DMS 273 (cell line): Measurements from ENCODE around the gene ZNF502.
"Not testable (repeated sequence)": the region's sequence is repeated elsewhere in the genome, so short reads cannot be mapped to it uniquely, and the experiment has no call there.

Experiments
- DNase-seq: peaks from one replicate; lab custom pipeline; 2025; ENCODE audit not compliant: unreplicated experiment; lab: John Stamatoyannopoulos, UW

Gene ZNF502

DNA sequence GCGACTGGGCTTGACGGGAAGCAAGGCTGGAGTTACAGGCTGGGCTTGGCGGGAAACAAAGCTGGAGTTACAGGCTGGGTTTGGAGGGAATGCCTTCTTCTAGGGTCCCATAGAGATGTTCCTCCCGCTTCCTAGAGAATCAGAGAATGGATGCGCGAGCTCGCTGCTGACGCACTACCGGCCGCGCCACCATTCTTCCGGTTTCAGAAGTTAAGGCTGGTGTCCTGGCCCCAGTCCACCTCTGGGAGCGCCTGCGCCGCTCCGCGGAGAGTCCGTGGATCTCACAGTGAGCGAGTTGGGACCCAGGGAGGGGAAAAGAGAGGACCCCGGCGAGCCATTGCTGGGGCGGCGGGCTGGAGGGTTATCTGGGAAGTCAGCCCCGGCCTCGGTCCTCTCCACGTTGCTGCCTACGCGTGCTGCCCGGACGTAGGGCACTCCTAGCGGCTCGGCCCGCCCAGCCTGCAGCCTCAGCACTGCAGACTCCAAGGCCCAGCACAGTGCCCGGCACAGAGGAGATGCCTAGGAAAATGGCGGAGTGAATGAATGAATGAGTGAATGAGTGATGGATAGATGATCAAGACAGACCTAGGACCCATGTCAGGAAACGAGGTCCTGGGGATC is at the start of gene ZNF502:
ZNF502 (plus strand) TSS at position 206 of the 621 bp plus-strand sequence. CDS start 7,602 bp downstream, outside the sequence.
- DNase-seq, result peak; percentile 94

DNA sequence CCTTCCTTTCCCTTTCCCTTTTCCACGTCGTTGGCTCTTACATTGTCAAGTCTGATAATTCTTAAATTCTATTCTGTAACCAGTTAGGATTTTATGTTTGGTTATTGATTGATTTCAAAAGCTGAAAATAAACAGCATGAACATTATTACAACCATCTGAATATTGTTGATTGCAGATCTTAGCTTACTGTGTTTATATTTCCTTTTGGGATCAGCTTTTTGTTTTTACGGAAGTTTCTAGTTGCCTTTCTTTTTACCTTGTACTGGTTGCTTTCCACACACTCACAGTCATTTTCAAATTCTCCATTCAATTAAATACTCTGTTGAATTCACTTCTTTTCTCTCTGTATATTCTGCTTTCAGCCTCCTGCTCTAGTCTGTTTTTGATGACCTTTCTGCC is 47.3 kb upstream of the ZNF502 start:
- DNase-seq, result no peak

DNA sequence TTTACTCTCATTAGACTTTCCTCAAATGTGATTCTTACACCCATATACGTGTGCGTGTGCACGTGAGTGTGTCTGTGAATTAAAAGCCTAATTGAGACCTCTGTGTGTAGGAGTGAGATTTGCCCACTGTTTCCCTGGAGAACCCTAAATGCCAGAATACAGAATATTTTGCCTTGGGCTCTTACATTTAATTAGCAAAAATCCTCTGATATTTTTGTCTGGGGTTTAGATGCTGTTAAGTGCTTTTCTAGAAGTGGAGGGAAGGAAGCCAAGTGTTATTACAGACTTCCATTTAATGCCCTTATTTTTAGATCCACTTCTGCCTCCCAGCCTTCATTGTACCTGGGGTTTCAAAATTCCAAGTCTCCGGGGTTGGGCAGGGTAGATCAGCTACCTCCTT is 46.1 kb upstream of the ZNF502 start:
- no peak for DNase-seq

DNA sequence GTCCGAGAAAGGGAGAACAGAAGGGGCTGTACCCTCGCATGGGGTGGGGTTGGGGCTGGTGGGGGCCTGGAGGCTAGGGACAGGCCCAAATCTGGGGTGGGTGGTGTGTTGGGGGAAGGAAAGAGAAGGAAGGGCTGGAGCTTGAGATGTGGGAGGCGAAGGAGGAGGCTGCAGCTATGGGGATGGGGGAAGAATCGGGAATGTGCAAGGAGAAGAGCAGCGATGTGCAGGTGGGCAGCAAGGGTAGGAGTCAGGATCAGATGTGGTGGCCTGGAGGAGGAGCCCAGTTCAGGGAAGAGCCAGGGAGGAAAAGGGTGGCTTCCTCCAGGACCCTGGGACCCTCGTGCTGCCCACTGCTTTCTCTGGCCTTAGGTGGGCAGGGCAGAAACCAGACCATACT is 42.7 kb upstream of the ZNF502 start:
- DNase-seq, result no peak

DNA sequence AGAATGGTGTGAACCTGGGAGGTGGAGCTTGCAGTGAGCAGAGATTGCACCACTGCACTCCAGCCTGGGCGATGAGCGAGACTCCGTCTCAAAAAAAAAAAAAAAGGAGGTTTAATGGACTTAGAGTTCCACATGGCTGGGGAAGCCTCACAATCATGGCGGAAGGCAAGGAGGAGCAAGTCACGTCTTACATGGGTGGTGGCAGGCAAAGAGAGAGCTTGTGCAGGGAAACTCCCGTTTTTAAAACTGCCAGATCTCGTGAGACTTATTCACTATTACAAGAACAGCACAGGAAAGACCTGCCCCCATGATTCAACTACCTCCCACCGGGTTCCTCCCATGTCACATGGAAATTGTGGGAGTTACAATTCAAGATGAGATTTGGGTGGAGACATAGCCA is 39.0 kb upstream of the ZNF502 start:
- not testable (repeated sequence) for DNase-seq

DNA sequence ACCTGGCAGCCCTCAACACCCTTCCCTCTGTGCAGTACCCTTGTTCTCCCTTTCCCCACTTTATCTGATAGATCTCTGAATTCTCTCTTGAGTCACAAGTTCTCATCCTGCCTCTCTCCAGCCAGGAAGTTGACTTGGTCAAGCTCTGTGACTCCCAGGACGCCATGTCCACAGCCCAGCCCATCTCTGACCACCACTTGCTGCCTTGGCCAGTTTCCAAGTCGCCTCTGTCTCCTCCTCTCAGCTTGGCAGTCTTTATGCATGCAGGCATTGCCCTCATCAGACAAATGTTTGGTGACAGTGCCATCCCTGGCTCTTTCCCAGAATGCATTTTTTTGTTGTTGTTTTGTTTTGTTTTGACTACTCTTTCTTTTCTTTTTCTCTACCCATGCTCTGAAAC is 38.2 kb upstream of the ZNF502 start:
- no peak for DNase-seq

DNA sequence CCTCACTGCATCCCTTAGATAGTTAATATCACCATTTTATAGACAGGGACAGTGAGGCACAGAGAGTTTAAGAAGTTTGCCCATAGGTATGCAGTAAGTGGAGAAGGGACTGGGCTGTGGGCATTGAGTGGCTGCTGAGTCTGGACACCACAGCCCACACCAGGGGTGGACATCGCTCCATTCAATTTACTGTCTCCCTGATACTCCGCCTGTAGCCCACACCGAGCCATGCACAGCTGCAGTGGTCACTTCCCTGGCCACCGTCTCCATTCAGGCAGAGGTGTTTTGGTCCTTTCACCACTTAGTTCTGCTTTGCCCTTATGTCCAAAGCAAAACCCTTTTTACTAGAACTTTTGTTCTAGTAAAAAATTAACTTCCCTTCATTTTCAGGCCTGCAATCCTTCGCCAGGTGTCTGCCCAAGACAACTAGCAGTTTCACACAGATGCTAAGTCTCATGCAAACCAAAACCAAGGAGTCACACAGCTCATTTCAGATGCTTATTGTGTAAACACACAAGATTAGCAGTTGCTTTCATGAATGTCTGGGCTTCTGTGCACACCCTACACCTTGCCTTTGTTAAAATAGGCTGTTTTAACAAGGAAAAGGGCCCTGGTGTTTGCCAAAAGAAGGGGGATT is 33.9 kb upstream of the ZNF502 start:
- DNase-seq, result no peak

DNA sequence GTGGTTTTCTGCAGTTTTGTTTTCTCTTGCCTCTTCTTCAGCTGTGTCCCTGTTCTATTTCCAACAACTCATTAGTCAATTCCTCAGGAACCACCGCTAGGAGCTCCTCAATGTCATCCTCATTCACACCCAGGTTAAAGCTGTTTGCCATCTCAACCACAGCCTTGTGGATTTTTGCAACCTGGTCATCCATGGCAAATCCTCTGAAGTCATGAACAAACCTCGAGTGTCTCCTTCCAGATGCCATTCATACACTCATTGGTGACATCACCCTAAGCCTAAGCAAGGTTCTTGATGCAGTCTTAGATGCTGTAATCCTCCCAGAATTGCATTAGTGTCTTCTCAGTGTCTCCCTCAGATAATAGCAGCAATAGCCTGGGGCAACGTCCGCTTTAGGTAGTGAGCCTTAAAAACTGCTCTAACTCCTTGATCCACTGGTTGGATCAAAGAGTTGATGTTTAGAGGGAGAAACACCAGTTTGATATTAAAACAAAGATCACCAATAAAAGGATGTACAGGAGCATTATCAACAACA is 31.5 kb upstream of the ZNF502 start:
- no peak for DNase-seq

DNA sequence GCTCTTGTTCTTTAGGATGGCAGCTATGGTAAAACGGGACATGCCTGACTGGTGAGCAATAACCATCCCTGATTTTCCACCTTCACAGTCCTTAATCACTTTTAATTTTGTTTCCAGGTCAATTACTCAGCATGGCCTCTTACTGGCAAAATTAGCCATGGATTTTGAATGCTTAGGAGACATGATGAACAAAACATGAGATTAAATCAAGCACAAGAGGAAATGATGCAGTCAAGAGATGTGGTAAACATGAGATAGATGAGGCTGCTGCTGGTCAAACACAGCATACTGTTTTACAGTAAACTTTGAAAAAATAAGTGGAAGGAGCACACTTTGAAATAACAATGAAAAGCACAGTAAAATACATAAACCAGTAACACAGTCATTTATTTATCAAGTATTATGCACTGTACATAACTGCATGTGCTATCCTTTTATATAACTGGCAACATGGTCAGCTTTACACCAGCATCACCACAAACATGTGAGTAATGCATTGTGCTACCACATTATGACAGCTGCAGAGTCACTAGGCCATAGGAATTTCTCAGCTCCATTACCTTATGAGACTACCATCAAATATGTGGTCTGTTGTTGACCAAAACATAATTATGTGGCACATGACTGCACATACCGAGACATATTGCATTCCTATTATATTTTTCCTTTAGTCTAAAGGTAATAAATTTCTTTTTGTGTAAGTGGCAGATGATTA is 30.1 kb upstream of the ZNF502 start:
- DNase-seq, result no peak

DNA sequence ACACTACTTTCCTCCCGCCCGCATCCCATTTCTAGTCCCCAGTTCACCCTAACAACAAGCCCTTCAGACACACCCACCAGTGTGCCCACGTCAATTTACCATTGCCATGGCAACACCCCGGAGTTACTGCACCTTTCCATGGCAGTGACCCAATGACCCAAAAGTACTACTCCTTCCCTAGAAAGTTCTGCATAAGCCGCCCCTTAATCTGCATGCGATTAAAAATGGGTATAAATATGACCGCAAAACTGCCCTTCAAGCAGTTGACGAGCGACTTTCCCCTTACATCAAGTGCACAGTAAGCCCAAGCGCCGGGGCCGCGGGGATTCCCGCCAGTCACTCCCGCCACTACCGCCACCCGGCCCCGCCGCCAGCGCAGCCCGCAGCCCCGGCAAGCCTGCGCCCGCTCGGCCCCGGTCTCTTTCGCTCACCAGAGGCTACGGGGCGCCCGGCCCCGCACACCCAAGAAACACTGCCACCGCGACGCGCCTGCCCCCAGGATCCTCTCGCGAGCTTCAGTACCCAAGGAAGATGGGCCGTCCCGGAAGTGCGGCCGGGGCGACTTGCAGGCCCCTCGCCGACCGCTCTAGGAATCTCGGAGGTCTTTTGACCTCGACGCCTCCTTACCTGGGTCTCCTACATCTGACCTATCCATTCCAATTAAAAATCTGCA is 27.2 kb upstream of the ZNF502 start:
- peak; percentile 91 for DNase-seq

DNA sequence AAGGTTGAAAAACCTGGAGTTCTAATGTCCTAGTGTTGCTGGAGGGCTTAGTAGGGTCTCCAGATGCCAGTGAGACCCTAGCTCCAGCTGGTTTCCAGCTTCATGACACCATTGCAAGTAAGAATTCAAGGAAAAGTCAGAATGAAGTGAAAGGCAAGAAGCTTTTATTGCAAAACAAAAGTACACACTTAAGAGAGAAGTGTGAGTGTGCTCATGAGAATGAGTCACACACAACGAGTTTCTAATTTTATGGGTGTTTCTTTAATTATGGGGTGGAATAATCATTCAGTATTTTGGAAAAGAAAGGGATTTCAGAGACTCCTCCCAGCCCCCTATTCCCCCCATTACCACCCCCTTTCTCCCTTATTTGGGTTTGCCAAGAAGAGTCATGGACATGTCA is 24.6 kb upstream of the ZNF502 start:
- no peak for DNase-seq

DNA sequence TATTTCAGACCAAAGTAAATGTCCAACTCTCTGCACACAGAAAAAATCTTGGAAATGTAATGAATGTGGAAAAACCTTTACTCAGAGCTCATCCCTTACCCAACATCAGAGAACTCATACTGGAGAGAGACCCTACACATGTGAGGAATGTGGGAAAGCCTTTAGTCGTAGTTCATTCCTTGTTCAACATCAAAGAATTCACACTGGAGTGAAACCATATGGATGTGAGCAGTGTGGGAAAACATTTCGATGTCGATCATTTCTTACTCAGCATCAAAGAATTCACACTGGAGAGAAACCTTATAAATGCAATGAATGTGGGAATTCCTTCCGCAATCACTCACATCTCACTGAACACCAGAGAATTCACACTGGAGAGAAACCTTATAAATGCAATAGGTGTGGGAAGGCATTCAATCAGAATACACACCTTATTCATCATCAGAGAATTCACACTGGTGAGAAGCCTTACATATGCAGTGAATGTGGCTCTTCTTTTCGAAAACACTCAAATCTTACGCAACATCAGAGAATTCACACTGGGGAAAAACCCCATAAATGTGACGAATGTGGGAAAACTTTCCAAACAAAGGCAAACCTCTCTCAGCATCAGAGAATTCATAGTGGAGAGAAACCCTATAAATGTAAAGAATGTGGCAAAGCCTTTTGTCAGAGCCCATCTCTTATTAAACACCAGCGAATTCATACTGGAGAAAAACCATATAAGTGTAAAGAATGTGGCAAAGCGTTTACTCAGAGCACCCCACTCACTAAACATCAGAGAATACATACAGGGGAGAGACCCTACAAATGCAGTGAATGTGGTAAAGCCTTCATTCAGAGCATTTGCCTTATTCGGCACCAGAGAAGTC is 9.0 kb downstream of the ZNF502 start:
- DNase-seq, result peak; percentile 5

DNA sequence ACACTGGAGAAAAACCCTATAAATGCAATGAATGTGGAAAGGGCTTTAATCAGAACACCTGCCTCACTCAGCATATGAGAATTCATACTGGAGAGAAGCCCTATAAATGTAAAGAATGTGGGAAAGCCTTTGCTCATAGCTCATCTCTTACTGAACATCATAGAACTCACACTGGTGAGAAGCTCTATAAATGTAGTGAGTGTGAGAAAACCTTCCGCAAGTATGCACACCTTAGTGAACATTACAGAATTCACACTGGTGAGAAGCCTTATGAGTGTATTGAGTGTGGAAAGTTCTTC is 9.6 kb downstream of the ZNF502 start:
- DNase-seq, result no peak

DNA sequence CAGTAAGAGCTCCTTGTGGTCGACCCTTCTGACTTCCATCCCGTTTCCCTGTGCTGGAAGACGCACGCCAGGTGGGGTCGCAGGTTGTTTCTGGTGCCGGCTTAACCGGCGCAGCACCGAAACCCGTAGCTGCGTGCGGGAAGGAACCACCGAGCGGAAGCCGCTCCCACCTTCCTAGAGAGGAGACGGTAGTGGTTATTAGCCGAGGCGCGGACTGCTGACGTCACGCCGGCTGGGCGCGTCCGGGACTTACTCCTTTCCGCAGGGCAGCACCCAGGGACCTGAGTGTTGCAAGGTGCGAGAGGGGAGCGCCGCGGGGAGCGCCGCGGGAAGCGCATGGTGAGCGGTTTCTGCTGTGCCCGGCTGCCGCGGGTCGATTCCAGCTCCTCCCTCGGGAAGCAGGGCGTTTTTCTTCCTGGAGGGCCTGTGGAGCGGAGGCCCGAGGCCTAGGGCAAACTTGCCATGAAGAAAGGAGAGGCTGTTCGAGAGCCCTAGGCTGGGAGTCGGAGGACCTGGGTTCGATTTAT is 17.0 kb downstream of the ZNF502 start, which contains the start of gene ZNF501:
ZNF501 (plus strand) TSS at position 252 of the 527 bp plus-strand sequence. CDS start 4,787 bp downstream, outside the sequence.
- peak; percentile 95 for DNase-seq

DNA sequence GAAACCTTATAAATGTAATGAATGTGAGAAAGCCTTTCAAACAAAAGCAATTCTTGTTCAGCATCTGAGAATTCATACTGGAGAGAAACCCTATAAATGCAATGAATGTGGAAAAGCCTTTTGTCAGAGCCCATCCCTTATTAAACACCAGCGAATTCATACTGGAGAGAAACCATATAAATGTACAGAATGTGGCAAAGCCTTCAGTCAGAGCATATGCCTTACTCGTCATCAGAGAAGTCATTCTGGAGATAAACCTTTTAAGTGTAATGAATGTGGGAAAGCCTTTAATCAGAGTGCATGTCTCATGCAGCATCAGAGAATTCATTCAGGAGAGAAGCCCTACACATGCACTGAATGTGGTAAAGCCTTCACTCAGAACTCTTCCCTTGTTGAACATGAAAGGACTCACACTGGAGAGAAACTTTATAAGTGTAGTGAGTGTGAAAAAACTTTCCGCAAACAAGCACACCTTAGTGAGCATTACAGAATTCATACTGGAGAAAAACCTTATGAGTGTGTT is 22.2 kb downstream of the ZNF502 start:
- DNase-seq, result no peak

DNA sequence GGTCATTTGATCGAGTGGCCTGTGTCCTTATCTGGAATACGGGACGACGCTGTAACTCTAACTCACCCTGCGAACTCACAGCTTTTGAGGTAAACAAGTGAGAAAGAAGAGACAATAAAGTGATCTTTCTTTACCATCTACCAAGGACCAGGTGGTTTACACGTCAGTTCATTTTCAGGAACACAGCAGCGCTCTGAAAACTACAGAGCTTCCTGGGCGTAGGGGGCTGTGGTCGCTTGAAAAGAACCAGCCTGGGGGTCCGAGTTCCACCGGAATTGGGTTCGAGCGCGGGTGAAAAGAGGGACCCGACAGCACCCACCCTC is 48.6 kb downstream of the ZNF502 start:
- DNase-seq, result no peak

DNA sequence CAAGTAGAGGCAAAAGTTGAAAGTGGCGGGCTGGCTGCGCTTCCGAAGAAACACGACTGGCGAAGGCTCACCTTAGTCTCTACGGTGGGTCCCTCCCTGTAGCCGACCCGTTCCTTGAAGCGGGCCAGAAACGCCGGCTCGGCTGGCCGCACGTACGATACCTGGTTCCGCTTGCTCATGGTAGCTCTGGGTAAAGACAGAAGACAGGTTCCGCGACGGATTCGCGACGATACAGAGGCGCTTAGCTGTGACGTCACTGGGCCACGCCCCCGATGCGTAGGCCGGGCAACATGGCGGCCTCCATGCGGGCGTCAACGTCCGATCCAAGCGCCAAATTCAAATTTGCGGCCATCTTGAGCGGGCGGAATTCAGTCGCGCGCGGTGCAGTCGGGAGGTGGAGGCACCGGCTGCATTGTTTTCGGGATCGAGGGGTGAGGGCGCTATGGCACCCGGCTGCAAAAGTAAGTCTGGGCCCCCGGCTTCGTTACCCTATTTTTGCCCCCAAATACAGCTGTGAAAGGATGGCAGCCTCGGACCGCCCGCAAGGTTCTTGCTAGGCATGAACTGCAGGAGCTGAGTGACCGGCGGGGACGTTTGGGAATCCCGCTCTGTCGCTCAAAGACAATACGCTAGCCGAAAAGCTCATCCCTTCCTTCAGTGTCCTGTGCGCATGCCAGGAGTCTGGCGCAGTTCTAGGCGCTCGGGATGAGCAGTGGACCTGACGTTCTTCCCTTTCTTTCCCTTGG is 49.1 kb downstream of the ZNF502 start, which contains the start of the genes KIAA1143 and KIF15:
KIAA1143 (minus strand) TSS at position 196 of the 746 bp plus-strand sequence; CDS start at position 179, 17 bp downstream.
KIF15 (plus strand) TSS at position 371 of the 746 bp plus-strand sequence; CDS start at position 443, 72 bp downstream.
- DNase-seq, result peak; percentile 96

DNA sequence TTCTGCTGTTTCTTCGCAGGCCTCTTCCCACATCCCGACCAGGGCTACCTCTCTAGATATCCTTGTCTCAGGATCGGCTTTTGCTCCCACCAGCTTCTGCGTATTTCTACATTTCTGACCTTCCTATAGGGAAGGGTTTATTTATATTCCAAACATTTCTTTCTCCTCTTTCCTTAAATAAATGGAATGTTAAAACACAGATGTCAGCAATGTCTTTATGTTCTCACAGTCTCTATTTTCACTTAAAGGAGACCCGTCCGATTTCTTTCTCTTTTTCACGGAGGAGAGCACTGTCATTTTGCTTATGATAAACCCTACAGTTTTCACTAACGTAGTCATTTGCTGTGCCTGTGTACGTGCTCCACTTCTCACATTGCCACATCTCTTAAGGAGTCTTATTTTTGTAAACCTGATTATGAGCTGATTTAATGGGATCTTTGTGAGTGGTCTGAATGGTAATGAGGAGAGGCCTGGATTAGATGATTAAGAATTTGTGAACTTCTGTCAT is 49.8 kb downstream of the ZNF502 start:
- DNase-seq, result peak; percentile 39

DNA sequence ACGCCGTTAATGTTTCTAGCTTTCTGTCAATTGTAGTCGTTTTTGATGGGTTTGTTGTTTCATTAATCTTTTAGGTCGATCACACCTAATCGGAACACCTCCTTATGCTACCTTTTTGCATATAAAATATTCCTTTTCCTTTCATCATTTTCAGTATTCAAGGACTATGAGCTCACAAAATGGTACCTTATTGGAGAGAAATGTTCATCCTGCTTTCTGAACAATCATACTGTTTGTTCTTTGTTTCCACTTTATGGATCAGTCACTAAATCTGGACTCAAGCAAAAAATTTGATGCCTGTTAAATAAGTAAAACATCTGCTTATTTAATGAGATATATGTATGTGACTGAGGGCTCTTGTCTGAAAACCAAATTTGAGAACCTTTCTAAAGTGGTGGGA is 50.2 kb downstream of the ZNF502 start:
- no peak for DNase-seq
